GM18909 (cell line): ENCODE results near the gene INHBB.

Experiments
- ATAC-seq: cut with Tn5 transposase; IDR thresholded peaks from one replicate; pipeline ENCODE4 v1.9.1; 2021; ENCODE audit warnings: mild to moderate bottlenecking; ENCODE audit not compliant: unreplicated experiment, poor library complexity

The INHBB gene

DNA sequence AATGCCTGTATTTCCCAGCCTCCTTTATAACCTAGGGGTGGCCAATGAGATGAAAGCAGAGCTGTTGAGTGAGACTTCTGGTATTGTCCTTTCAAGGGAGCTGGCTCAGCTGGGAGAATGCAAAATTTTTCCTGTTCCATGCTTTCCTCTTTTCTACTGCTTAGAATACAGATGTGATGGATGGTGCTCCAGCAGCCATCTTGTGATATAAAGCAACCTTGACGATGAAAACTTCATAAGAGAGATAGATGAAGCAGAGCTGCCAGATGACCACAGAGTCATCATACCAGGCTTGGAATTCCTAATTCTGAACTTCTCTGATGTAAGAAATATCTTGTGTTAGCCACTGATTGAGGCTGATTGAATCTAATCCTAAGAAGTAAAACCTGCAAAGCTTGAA is 11.9 kb upstream of the INHBB start:
- ATAC-seq: no peak

- ATAC-seq: no peak
Measured at GRCh38 chr2:120336749-120337148, 9.2 kb upstream of the INHBB start.

GRCh38 chr2:120338015-120338414 is 7.9 kb upstream of the INHBB start:
- no peak for ATAC-seq

DNA sequence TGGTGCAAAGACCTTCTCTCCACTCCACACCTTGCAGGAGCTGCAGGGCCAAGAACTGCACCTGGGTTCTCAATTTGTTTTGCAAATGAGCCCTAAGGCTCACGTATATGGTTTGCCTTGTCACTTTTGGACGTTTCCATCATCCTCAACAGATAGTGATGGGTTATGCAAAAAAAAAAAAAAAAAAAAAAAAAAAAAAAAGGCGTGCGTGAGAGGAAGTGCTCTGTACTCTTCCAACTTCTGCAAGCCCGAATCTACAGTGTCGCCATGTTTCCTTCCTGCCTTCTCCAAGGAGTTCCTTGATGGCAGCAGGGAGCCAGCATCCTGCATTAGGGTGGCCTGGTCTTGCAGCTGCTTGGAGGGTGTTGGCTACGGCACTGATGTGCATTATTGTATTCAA is 4.0 kb upstream of the INHBB start:
- ATAC-seq: no peak

- no peak for ATAC-seq
Measured at GRCh38 chr2:120342446-120342845, 3.5 kb upstream of the INHBB start.

DNA sequence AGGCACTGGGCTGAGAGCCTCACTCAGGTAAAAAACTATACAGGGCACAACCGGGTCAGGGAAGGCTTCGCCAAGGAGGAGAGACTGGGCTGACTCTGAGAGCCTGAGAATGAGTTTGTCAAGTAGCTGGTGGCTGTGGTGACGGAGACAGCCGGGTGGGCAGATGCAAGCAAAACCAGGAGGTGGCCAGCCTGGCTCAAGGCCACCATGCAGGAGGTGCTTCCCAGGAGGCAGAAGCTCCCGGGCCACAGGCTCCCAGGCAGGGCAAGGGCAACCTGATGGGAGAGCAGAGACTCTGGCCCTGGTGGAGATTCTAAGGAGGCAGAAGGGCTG is 2.9 kb upstream of the INHBB start:
- ATAC-seq: no peak

DNA sequence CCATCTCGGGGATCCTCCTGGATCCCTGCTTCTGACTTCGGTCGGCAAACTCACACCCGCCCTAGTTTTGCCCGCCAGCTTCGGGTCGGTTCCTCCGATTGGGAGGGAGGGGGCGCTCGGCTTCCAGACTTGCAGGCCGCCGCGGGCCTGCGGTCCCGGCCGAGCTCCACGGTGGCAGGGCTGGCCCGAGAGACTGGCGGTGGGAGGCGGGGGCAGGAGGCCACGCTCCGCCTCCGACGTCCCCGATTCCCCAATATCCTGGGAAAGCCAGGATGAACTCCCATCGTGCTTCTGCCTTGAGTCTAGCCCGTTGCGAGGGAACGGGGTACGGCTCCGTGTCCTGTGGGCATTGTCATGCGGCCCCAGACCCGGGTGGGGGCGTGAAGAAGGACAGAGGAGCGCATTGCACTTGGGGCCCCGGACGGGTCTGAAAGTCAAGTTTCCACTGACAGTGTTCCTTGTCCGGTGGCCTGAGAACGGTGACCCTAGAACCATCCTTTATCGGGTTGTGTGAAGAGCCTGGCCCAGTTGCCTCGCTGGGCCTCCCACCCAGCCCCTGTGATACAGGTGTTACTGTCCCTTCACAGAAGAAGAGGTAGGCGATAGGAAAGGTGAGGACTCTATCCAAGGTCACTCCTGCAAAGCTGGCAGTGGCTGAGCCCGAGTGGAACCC is 2.4 kb upstream of the INHBB start:
- ATAC-seq: peak; percentile 53

DNA sequence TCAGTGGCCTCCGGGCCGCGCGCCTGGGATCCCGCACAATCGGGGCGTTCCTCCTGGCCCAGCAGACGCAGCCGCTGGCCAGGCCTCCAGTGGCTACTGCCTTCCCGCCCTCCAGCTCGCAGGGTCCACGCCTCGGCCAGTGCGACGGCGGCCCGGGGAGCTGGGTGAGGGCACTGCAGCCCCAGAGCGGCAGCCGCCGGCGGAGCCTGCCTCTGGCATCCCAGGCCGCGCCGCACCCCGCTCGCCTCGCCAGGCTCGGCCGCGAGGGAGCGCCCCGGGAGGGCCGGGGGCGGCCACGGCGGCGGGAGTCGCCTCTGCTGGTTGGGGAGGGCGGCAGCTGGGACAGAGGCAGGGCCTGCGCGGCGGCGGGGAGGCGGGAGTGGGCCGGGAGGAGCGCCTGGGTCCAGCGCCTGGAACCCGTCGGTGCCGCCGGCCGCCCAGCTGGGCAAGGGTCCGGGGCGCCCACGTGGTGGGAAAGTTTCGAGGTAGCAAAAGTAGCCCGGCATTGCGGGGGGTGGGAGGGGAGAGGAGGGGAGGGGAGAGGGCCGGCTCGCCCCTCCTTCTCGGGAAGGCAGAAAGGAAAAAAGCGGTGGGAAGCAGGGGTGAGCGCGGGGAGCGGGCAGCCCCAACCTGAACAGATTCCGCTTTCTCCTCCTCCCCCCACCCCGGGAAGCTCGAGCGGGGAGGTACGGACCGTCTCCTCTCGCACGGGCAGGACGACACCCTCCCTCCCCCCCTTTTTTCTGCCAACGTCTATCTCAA is 1.5 kb upstream of the INHBB start:
- ATAC-seq: no peak

DNA sequence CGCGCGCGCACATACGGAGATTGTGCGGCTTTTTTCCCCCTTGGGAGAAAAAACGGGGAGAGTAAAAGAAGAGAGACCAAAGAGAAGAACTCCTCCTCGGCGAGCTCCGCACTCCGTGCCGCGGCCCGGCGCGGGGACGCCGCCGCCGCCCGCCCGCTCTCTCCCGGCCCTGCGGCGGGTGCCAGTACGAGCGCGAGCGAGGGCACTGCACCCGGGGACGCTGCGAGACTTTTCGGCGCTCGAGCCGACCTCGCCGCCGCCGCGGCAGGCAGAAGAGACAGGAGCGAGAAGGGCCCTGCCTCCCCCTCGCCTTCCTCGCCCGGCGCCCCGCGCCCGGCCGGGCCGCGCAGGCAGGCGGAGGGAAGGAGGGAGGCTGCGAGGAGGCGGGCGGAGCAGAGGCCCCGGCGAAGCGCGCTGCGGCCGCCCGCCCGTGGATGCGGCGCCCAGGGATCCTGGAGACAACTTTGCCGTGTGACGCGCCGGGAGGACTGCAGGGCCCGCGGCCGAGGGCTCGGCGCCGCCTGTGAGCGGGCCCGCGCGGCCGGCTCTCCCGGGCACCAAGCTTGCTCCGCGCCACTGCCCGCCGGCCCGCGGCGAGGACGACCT is 857 bp upstream of the INHBB start:
- no peak for ATAC-seq

- no peak for ATAC-seq
Measured at GRCh38 chr2:120345608-120346007, 328 bp upstream of the INHBB start.

DNA sequence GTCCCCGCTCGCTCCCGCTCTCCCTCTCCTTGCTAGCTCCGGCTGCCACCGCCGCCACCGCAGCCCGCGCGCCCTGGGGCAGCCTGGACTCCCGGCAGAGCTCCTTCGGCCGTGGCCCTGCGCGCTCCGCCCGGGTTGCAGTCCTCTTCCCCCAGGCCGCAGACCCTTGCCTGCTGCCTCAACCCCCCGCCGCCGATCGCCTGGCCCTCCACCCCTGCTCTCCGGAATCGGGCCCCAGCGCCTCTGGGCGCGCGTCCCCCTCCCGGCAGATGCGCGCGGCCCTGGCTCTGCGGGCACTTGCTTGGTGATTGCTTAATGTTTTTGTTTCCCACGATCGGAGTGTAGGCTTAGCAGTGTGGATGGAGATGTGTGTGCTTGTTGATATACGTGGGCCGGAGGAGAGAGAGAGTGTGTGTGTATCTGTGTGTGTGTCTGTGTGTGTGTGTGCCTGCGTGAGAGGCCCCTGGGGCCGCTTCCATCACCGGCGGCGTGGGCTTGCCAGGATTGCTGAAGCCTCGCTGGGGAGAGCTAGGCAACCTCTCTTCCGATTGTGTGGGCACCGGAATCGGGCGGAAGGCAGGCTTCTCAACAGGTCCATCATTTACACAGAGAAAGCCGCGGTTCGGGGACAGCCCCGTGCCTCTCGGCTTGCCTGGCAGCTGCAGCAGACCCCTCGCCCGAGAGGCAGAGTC is 877 bp downstream of the INHBB start:
- no peak for ATAC-seq

DNA sequence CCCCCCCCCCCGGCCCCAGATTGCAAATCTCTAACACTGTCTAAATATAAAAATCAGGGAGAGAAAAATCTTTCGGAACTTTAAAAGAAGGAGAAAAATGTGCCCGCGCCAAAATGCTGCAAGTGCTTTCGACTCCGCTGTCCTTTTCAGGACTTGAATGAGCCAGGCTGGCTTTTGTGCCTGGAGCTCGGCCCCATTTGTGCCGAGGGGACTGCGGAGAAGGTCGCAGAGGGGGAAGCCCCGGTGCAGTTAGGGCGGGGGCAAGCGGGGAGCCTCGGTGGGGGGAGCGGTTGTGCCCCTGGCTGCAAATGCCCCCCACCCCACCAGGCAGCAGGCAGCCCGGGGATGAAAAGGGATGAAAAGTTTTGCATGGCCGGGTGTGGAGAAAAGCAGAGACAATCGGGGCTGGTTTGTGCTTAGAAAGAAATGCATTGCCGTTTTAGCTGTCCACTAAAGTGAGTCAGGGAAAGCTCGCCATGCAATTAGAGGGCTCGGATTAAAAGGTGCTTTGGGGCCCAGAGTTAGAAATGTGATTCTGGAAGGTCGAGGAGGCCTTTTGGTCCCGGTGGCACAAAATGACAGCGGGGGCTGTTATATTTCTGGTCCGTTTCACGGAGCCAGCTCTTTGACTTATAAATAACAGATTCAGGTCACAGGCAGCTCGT is 1.6 kb downstream of the INHBB start:
- ATAC-seq: no peak

DNA sequence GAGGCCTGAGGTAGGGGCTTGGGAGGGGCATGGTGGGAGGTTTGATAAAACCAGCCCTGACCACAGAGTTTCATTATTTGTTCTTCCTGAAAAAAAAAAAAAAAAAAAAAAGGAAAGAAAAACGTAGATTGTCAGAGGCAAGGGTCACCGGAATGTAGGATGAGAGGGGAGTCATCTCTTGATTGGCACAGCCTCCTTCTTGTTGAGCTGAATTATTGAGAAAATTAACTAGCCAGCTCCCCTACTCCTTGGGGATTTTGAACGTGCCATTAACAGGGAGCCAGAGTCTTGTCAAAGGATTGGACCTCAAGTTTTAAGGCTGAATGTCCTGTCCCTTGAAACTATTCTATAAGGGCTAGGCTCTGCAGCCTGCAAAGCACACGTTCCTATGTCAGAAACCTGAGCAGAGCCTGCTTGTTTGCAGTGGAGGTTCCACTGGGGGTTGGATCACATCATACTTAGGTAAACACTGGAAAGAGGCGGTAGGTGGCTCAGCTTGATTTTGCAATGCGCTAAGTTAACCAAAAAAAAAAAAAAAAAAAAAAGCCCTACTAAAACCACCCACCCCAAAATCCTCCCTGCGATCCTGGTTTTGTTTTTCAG is 2.3 kb downstream of the INHBB start:
- ATAC-seq: no peak

DNA sequence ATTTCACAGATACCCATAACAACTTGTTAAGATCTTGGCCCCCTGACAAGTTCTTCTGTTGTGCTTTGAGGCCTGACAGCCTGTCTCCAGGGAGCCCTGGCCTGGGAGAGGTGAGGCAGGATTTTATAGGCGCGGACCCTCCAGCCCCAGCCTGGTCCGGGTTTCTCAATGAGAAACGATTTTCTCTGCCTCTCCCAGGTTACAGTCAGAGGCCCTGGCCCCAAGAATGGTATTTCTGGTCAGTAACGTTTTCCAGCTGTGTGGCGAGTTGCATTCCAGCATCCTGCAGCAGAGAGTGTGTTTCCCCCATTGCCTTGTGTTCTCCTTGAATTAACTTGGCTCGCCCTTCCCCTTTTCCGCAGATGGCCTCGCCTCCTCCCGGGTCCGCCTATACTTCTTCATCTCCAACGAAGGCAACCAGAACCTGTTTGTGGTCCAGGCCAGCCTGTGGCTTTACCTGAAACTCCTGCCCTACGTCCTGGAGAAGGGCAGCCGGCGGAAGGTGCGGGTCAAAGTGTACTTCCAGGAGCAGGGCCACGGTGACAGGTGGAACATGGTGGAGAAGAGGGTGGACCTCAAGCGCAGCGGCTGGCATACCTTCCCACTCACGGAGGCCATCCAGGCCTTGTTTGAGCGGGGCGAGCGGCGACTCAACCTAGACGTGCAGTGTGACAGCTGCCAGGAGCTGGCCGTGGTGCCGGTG is 3.0 kb downstream of the INHBB start:
- no peak for ATAC-seq

DNA sequence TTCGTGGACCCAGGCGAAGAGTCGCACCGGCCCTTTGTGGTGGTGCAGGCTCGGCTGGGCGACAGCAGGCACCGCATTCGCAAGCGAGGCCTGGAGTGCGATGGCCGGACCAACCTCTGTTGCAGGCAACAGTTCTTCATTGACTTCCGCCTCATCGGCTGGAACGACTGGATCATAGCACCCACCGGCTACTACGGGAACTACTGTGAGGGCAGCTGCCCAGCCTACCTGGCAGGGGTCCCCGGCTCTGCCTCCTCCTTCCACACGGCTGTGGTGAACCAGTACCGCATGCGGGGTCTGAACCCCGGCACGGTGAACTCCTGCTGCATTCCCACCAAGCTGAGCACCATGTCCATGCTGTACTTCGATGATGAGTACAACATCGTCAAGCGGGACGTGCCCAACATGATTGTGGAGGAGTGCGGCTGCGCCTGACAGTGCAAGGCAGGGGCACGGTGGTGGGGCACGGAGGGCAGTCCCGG is 3.5 kb downstream of the INHBB start:
- ATAC-seq: no peak

DNA sequence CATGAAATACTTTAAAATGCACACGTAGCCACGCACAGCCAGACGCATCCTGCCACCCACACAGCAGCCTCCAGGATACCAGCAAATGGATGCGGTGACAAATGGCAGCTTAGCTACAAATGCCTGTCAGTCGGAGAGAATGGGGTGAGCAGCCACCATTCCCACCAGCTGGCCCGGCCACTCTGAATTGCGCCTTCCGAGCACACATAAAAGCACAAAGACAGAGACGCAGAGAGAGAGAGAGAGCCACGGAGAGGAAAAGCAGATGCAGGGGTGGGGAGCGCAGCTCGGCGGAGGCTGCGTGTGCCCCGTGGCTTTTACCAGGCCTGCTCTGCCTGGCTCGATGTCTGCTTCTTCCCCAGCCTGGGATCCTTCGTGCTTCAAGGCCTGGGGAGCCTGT is 4.1 kb downstream of the INHBB start:
- ATAC-seq: no peak

DNA sequence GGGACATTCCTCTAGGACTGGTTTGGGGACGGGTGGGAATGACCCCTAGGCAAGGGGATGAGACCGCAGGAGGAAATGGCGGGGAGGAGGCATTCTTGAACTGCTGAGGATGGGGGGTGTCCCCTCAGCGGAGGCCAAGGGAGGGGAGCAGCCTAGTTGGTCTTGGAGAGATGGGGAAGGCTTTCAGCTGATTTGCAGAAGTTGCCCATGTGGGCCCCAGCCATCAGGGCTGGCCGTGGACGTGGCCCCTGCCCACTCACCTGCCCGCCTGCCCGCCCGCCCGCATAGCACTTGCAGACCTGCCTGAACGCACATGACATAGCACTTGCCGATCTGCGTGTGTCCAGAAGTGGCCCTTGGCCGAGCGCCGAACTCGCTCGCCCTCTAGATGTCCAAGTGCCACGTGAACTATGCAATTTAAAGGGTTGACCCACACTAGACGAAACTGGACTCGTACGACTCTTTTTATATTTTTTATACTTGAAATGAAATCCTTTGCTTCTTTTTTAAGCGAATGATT is 4.9 kb downstream of the INHBB start:
- ATAC-seq: no peak

DNA sequence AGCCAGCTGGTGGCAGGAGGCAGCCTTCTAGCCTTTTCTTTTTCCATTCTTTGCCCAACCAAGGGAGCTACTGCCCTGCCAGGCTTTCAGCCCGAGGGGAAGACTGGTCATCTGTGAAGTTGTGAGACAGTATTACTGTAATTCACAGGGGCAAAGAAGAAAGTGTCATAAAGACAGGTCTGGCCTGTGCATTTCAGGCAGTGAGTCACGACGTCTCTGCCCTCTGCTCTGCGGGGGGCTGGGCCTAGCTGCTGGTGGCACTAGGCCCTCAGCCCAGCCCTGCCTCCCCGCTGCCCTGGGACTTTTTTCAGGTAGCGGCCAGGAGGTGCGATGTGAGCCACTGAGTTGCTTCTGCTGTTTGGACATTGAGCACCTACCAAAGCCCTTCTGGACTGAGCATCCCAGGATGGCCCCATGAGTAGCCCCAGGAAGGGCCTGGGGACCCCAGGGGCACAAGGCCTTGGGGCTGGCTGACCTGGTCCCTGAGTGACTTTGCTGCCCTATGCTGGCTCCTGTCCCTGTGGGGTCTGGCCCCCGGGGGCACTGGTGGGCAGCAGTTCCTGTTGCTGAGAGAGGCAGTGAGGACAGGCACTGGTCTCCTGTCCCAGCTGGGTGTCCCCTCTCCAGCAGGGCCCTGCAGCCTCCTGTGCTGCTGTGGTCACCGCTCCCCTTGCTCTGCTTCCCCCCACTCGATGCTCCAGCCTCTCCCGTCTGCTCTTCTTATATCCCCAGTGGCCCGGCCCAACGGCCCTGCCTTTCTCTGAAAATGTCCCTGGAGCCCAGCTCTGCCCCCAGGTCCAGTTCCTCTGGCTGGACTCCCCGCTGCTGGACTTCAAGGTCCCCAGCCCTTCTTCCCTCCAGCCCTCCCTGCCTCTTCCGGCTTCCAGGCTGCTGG is 7.0 kb downstream of the INHBB start:
- ATAC-seq: no peak

DNA sequence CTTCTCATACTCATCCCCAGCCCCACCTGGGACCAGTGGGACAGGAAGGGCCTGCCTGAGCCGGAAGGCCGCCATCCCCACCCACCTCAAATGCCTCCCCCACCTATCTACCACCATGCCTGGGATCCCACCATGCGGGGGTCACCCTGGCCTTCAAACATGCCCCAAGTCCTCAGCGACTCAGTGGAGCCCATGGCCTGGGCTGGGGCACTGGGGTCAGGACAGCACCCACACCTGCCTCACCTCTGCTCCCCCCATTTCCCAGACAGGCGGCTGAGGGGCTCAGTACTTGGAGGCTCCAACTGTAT is 7.6 kb downstream of the INHBB start:
- no peak for ATAC-seq
